Umbilical cord (tissue), 2 donors: Measurements from ENCODE around the gene SLC18B1. TPM values are rescaled to one million over a fixed set of nuclear protein-coding genes. Genes with fewer than 3 reads are reported as not detected.
"Not testable (repeated sequence)": the region's sequence is repeated elsewhere in the genome, so short reads cannot be mapped to it uniquely, and the experiment has no call there.

Source experiments
- DNase-seq: peaks from one replicate; pipeline ENCODE4 v3.0.0-alpha.2; 2015; ENCODE audit warnings: low spot score
- total RNA-seq: library from RNA; depleted of rRNA; stranded (reverse); fragments of >200 nt; gene quantifications from one replicate; pipeline ENCODE4 v1.2.3, GENCODE V29; 2014; ENCODE audit warnings: low replicate concordance; ENCODE audit not compliant: insufficient read depth

Gene SLC18B1
- total RNA-seq, 1 donor from 2014 or later, result 4.1 TPM

- no peak for DNase-seq
These were observed 2.2 kb upstream of the SLC18B1 start for GRCh38 chr6:132800656-132801055.

- peak; percentile 69 for DNase-seq
These were observed 567 bp upstream of the SLC18B1 start for GRCh38 chr6:132798869-132799538.

GRCh38 chr6:132795461-132795860 lies 3.0 kb downstream of the SLC18B1 start:
- peak; percentile 20 for DNase-seq

GRCh38 chr6:132792510-132792909 lies 5.9 kb downstream of the SLC18B1 start:
- DNase-seq, result no peak

- DNase-seq, result no peak
These were observed 8.0 kb downstream of the SLC18B1 start for GRCh38 chr6:132790450-132790849.

GRCh38 chr6:132789396-132789776 lies 9.1 kb downstream of the SLC18B1 start:
- DNase-seq, result no peak

GRCh38 chr6:132788658-132789395 lies 9.6 kb downstream of the SLC18B1 start:
- DNase-seq, result no peak

GRCh38 chr6:132785936-132786335 lies 12.5 kb downstream of the SLC18B1 start:
- DNase-seq, result no peak

- peak; percentile 20 for DNase-seq
These were observed 17.6 kb downstream of the SLC18B1 start for GRCh38 chr6:132780770-132781371.

- DNase-seq, result not testable (repeated sequence)
These were observed 20.6 kb downstream of the SLC18B1 start for GRCh38 chr6:132777881-132778280.

- DNase-seq, result peak; percentile 9
These were observed 30.4 kb downstream of the SLC18B1 start for GRCh38 chr6:132768051-132768517.

- DNase-seq, result no peak
These were observed 32.9 kb downstream of the SLC18B1 start for GRCh38 chr6:132765560-132765959.

- DNase-seq, result peak; percentile 81
These were observed 34.1 kb downstream of the SLC18B1 start for GRCh38 chr6:132764370-132764769.

- DNase-seq, result peak; percentile 5
These were observed 35.2 kb downstream of the SLC18B1 start for GRCh38 chr6:132763269-132763668.

GRCh38 chr6:132760256-132760655 lies 38.2 kb downstream of the SLC18B1 start:
- DNase-seq, result no peak

- no peak for DNase-seq
These were observed 39.7 kb downstream of the SLC18B1 start for GRCh38 chr6:132758689-132759088.

- DNase-seq, result no peak
These were observed 46.2 kb downstream of the SLC18B1 start for GRCh38 chr6:132752255-132752654.

- no peak for DNase-seq
These were observed 46.6 kb downstream of the SLC18B1 start for GRCh38 chr6:132751828-132752227.

- no peak for DNase-seq
These were observed 47.1 kb downstream of the SLC18B1 start for GRCh38 chr6:132751306-132751705.

GRCh38 chr6:132750455-132751248 lies 47.8 kb downstream of the SLC18B1 start:
- DNase-seq, result no peak

GRCh38 chr6:132749111-132749510 lies 49.3 kb downstream of the SLC18B1 start:
- no peak for DNase-seq

- DNase-seq, result no peak
These were observed 50.0 kb downstream of the SLC18B1 start for GRCh38 chr6:132748446-132748845.
